Inflammatory macrophage (primary cell): ENCODE results near the gene TTBK1.

Source experiments
- DNase-seq, 2 donors: peaks; one replicate each; pipeline ENCODE4 v3.0.0-alpha.2; 2020 to 2022

TTBK1 gene

GRCh38 chr6:43307451-43308100, 64.3 kb downstream of the TTBK1 start:
- DNase-seq = no peak

GRCh38 chr6:43308101-43308989, 65.1 kb downstream of the TTBK1 start, which contains the start of gene CRIP3:
TSS of gene CRIP3 (minus strand) at chr6:43308826. CDS start at chr6:43308792, 34 bp downstream.
- DNase-seq = peak in 1 of 2 donors; percentile 25

GRCh38 chr6:43308990-43309477, 65.8 kb downstream of the TTBK1 start:
- no peak for DNase-seq

GRCh38 chr6:43310134-43310533, 66.9 kb downstream of the TTBK1 start:
- no peak for DNase-seq

GRCh38 chr6:43310624-43311023, 67.3 kb downstream of the TTBK1 start:
- peak; percentile 21 to 66 for DNase-seq

GRCh38 chr6:43311666-43312065, 68.4 kb downstream of the TTBK1 start:
- DNase-seq = peak; percentile 44 to 58

- no peak for DNase-seq
Measured at GRCh38 chr6:43313813-43314212, 70.5 kb downstream of the TTBK1 start.

GRCh38 chr6:43318011-43318410, 74.7 kb downstream of the TTBK1 start:
- DNase-seq = peak; percentile 38 to 40

GRCh38 chr6:43325876-43326275, 82.6 kb downstream of the TTBK1 start:
- no peak for DNase-seq

- no peak for DNase-seq
Measured at GRCh38 chr6:43328528-43328927, 85.2 kb downstream of the TTBK1 start.

- DNase-seq = no peak
Measured at GRCh38 chr6:43331470-43331869, 88.2 kb downstream of the TTBK1 start.

- peak; percentile 27 to 78 for DNase-seq
Measured at GRCh38 chr6:43331891-43332290, 88.6 kb downstream of the TTBK1 start.

GRCh38 chr6:43334466-43335095, 91.3 kb downstream of the TTBK1 start:
- DNase-seq = peak; percentile 37 to 62

GRCh38 chr6:43335469-43335868, 92.2 kb downstream of the TTBK1 start:
- no peak for DNase-seq

GRCh38 chr6:43336382-43336781, 93.1 kb downstream of the TTBK1 start:
- DNase-seq = no peak
